Eye (tissue), 1 donor: ENCODE measurements around the gene CRIM1.

Experiments used
- DNase-seq: peaks from one replicate; pipeline ENCODE4 v3.0.0-alpha.2; 2015

Gene CRIM1

GRCh38 chr2:36376319-36376765 lies 20.8 kb downstream of the CRIM1 start:
- peak; percentile 78 for DNase-seq

GRCh38 chr2:36376992-36377738 lies 21.6 kb downstream of the CRIM1 start:
- DNase-seq = no peak

GRCh38 chr2:36379710-36380448 lies 24.3 kb downstream of the CRIM1 start:
- no peak for DNase-seq

GRCh38 chr2:36380624-36381481 lies 25.3 kb downstream of the CRIM1 start:
- DNase-seq = no peak

GRCh38 chr2:36381993-36382392 lies 26.4 kb downstream of the CRIM1 start:
- DNase-seq = no peak

GRCh38 chr2:36382472-36382871 lies 26.9 kb downstream of the CRIM1 start:
- no peak for DNase-seq

GRCh38 chr2:36383726-36384125 lies 28.1 kb downstream of the CRIM1 start:
- DNase-seq = no peak

- DNase-seq = no peak
Observed at GRCh38 chr2:36384454-36384853, 28.9 kb downstream of the CRIM1 start.

- no peak for DNase-seq
Observed at GRCh38 chr2:36385603-36386002, 30.0 kb downstream of the CRIM1 start.

GRCh38 chr2:36387258-36387916 lies 31.8 kb downstream of the CRIM1 start:
- no peak for DNase-seq

GRCh38 chr2:36388472-36388871 lies 32.9 kb downstream of the CRIM1 start:
- DNase-seq = no peak

GRCh38 chr2:36389091-36389564 lies 33.5 kb downstream of the CRIM1 start:
- DNase-seq = no peak

GRCh38 chr2:36389577-36389976 lies 34.0 kb downstream of the CRIM1 start:
- DNase-seq = no peak

- DNase-seq = no peak
Observed at GRCh38 chr2:36392571-36393255, 37.1 kb downstream of the CRIM1 start.

GRCh38 chr2:36393738-36394256 lies 38.2 kb downstream of the CRIM1 start:
- DNase-seq = no peak

- no peak for DNase-seq
Observed at GRCh38 chr2:36394804-36395203, 39.2 kb downstream of the CRIM1 start.

- no peak for DNase-seq
Observed at GRCh38 chr2:36395866-36396265, 40.3 kb downstream of the CRIM1 start.

GRCh38 chr2:36396878-36397539 lies 41.4 kb downstream of the CRIM1 start:
- DNase-seq = no peak

GRCh38 chr2:36397728-36398413 lies 42.3 kb downstream of the CRIM1 start:
- no peak for DNase-seq

- no peak for DNase-seq
Observed at GRCh38 chr2:36399050-36399449, 43.5 kb downstream of the CRIM1 start.
